ENCODE data around the gene CTIF. TPM values are rescaled to one million over a fixed set of nuclear protein-coding genes. Genes with fewer than 3 reads are reported as not detected.

CTIF gene
- polyA plus RNA-seq, 1 of the 3 experiments (the other 2 are of a cell fraction) = 47.2 TPM

- peaks cover 2% of the 10 kb centered on the region; the same call in 1 of the 2 replicates for H4K20me1 ChIP-seq (ENCODE audit: insufficient read depth)
- H3K4me1 ChIP-seq (ENCODE audit: control insufficient read depth in 1 of 2, insufficient read depth in 2 of 2, low read depth in 1 of 2, low read length in 1 of 2) = peaks cover 0 to 3% of the 10 kb centered on the region in 2 experiments; a peak in 1 of 4 replicates
- H3K9me2 ChIP-seq = no peaks in the 10 kb centered on the region
- H3K27me3 ChIP-seq (ENCODE audit: insufficient read depth) = no peaks in the 10 kb centered on the region
- H3K4me3 ChIP-seq (ENCODE audit: low read depth in 2 of 2, low read length in 1 of 2) = no peak overlapping the region
- ChIA-PET POLR2A (no interaction called here), CTCF (interaction anchor here (0.6 to 2.6 kb wide), 2 partner anchors 14 to 18 kb away, joined by 3 to 8 read pairs; no protein-coding TSS in a partner anchor)
- H3K9ac ChIP-seq = no peak overlapping the region
- no peak for TF ChIP-seq MXI1 (IDR thresholded peaks at IDR 0.05; ENCODE audit: low read depth, low read length)
- no peak for TF ChIP-seq REST (IDR thresholded peaks at IDR 0.05; ENCODE audit: low read depth, low read length)
- TF ChIP-seq USF1 (IDR thresholded peaks at IDR 0.05; ENCODE audit: borderline replicate concordance, low read depth) = no peak
- no peak for TF ChIP-seq PBX3 (IDR thresholded peaks at IDR 0.05)
- no peak for TF ChIP-seq GABPA (IDR thresholded peaks at IDR 0.05; ENCODE audit: low read depth)
- no peak for TF ChIP-seq YY1 (IDR thresholded peaks at IDR 0.05; ENCODE audit: low read depth)
- no peak for TF ChIP-seq MEF2A (IDR thresholded peaks at IDR 0.05; ENCODE audit: borderline replicate concordance, low read depth)
- no peak for TF ChIP-seq GATA2 (CRISPR knock-in tag; IDR thresholded peaks at IDR 0.05)
- TF ChIP-seq TAF1 (IDR thresholded peaks at IDR 0.05; ENCODE audit: borderline replicate concordance, low read depth, low read length) = no peak
- no peak for TF ChIP-seq FOXM1 (IDR thresholded peaks at IDR 0.05; ENCODE audit: low read depth)
- no peak for TF ChIP-seq POLR2AphosphoS5 (IDR thresholded peaks at IDR 0.05; ENCODE audit: low read depth, low read length)
- TF ChIP-seq SIN3A (IDR thresholded peaks at IDR 0.05; ENCODE audit: borderline replicate concordance, low read depth, low read length) = no peak
- no peak for TF ChIP-seq EZH2phosphoT487 (IDR thresholded peaks at IDR 0.05; ENCODE audit: borderline replicate concordance, low read depth)
- no peak for TF ChIP-seq RAD21 (IDR thresholded peaks at IDR 0.05; ENCODE audit: low read length)
- no peak for TF ChIP-seq RCOR1 (IDR thresholded peaks at IDR 0.05; ENCODE audit: low read length)
- TF ChIP-seq TEAD4 (IDR thresholded peaks at IDR 0.05; ENCODE audit: borderline replicate concordance, insufficient read depth) = no peak
- no peaks in the 10 kb centered on the region for H3F3A ChIP-seq (replicated peaks; ENCODE audit: insufficient read depth)
- 93% methylated on average over 21 of the region's 21 CpGs for WGBS (ENCODE audit: low lambda C conversion rate)
- no peak overlapping the region for H3K4me2 ChIP-seq
- no peaks in the 10 kb centered on the region for H3K9me3 ChIP-seq
- H3K79me2 ChIP-seq (ENCODE audit: insufficient read depth) = peaks cover 3% of the 10 kb centered on the region; the same call in 1 of the 2 replicates
- no peak overlapping the region for H2AFZ ChIP-seq (ENCODE audit: low read depth)
- DNase-seq = no peak
- no peak overlapping the region for H3K27ac ChIP-seq (ENCODE audit: low read depth in 2 of 2, low read length in 1 of 2)
- H3K36me3 ChIP-seq (replicated peaks in 1 of 2; ENCODE audit: control insufficient read depth in 1 of 2, insufficient read depth in 2 of 2, low read length in 1 of 2) = peaks cover 9 to 80% of the 10 kb centered on the region in 2 experiments
These were observed 224.2 kb downstream of the CTIF start for GRCh38 chr18:48762836-48763718.

Measured in SK-N-SH (cell line).